MM.1S (cell line): Measurements from ENCODE around the gene FAM107B.

Experiments
- EZH2phosphoT487 ChIP-seq: fragments of 300-600 bp; sonication (generic); IDR thresholded peaks from 2 replicates; pipeline ENCODE4 v1.6.1; 2018; ENCODE audit warnings: antibody characterized with exemption, low read length
- TF ChIP-seq, protein P1 (sequence below): fragments of 300-600 bp; sonication (generic); IDR thresholded peaks from 2 replicates; pipeline ENCODE4 v1.5.1; 2016; ENCODE audit warnings: antibody characterized with exemption, low read length, mixed read lengths

GRCh38 chr10:14691359-14691758, 83.3 kb downstream of the FAM107B start:
- no peak for TF ChIP-seq EZH2phosphoT487
- TF ChIP-seq, protein P1, sequence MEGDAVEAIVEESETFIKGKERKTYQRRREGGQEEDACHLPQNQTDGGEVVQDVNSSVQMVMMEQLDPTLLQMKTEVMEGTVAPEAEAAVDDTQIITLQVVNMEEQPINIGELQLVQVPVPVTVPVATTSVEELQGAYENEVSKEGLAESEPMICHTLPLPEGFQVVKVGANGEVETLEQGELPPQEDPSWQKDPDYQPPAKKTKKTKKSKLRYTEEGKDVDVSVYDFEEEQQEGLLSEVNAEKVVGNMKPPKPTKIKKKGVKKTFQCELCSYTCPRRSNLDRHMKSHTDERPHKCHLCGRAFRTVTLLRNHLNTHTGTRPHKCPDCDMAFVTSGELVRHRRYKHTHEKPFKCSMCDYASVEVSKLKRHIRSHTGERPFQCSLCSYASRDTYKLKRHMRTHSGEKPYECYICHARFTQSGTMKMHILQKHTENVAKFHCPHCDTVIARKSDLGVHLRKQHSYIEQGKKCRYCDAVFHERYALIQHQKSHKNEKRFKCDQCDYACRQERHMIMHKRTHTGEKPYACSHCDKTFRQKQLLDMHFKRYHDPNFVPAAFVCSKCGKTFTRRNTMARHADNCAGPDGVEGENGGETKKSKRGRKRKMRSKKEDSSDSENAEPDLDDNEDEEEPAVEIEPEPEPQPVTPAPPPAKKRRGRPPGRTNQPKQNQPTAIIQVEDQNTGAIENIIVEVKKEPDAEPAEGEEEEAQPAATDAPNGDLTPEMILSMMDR = no peak
